Activated CD4-positive, alpha-beta T cell treated with anti-CD3 and anti-CD28 coated beads, Interleukin-10, Interleukin-2, amounts not matched to agents 100 ng/mL and 50 ng/mL, durations not matched to agents 16 hours and 8 hours (primary cell): ENCODE measurements around the gene OR10T2.
"Not testable (repeated sequence)": the region's sequence is repeated elsewhere in the genome, so short reads cannot be mapped to it uniquely, and the experiment has no call there.

Experiments
- DNase-seq: peaks from one replicate; pipeline ENCODE4 v3.0.0-alpha.2; 2020

OR10T2 gene

GRCh38 chr1:158398818-158399514 lies at the start of gene OR10T2:
OR10T2 (minus strand) TSS chr1:158399466; CDS start chr1:158399466, 0 bp downstream.
- peak; percentile 2 for DNase-seq

GRCh38 chr1:158445376-158445775 lies 46.1 kb upstream of the OR10T2 start:
- DNase-seq, result no peak

- no peak for DNase-seq
Observed at GRCh38 chr1:158434741-158435140, 35.5 kb upstream of the OR10T2 start.

GRCh38 chr1:158430163-158430562 lies 30.9 kb upstream of the OR10T2 start:
- DNase-seq, result not testable (repeated sequence)

GRCh38 chr1:158426137-158426536 lies 26.9 kb upstream of the OR10T2 start, which contains the start of gene OR10K2:
OR10K2 (minus strand) TSS chr1:158426237; CDS start chr1:158420866, 5,371 bp downstream.
- no peak for DNase-seq

GRCh38 chr1:158425027-158425426 lies 25.8 kb upstream of the OR10T2 start:
- DNase-seq, result no peak

- no peak for DNase-seq
Observed at GRCh38 chr1:158422212-158422611, 22.9 kb upstream of the OR10T2 start.

GRCh38 chr1:158417586-158417985 lies 18.3 kb upstream of the OR10T2 start:
- no peak for DNase-seq

- DNase-seq, result no peak
Observed at GRCh38 chr1:158414651-158415345, 15.5 kb upstream of the OR10T2 start.

- no peak for DNase-seq
Observed at GRCh38 chr1:158407092-158407491, 7.8 kb upstream of the OR10T2 start.

- DNase-seq, result no peak
Observed at GRCh38 chr1:158400871-158401270, 1.6 kb upstream of the OR10T2 start.

GRCh38 chr1:158396646-158397045 lies 2.6 kb downstream of the OR10T2 start:
- no peak for DNase-seq

- DNase-seq, result no peak
Observed at GRCh38 chr1:158393476-158393875, 5.8 kb downstream of the OR10T2 start.

- DNase-seq, result no peak
Observed at GRCh38 chr1:158391099-158391498, 8.2 kb downstream of the OR10T2 start.

- no peak for DNase-seq
Observed at GRCh38 chr1:158390331-158390730, 8.9 kb downstream of the OR10T2 start.

GRCh38 chr1:158374860-158375259 lies 24.4 kb downstream of the OR10T2 start:
- no peak for DNase-seq

- DNase-seq, result not testable (repeated sequence)
Observed at GRCh38 chr1:158374101-158374500, 25.2 kb downstream of the OR10T2 start.

- peak; percentile 71 for DNase-seq
Observed at GRCh38 chr1:158371188-158371953, 27.9 kb downstream of the OR10T2 start.

- DNase-seq, result no peak
Observed at GRCh38 chr1:158366783-158367182, 32.5 kb downstream of the OR10T2 start.

- peak; percentile 6 for DNase-seq
Observed at GRCh38 chr1:158362941-158363340, 36.3 kb downstream of the OR10T2 start.

GRCh38 chr1:158362482-158362881 lies 36.8 kb downstream of the OR10T2 start:
- no peak for DNase-seq

GRCh38 chr1:158357441-158357840 lies 41.8 kb downstream of the OR10T2 start:
- DNase-seq, result no peak

- no peak for DNase-seq
Observed at GRCh38 chr1:158356616-158357015, 42.6 kb downstream of the OR10T2 start.
